DMS153 treated with DMSO at 0.1 percent for 48 hours (cell line): ENCODE data around the gene EPB41L4B.

Experiments
- DNase-seq: peaks from one replicate; lab custom pipeline; 2025; ENCODE audit not compliant: unreplicated experiment; lab: John Stamatoyannopoulos, UW

Gene EPB41L4B

DNA sequence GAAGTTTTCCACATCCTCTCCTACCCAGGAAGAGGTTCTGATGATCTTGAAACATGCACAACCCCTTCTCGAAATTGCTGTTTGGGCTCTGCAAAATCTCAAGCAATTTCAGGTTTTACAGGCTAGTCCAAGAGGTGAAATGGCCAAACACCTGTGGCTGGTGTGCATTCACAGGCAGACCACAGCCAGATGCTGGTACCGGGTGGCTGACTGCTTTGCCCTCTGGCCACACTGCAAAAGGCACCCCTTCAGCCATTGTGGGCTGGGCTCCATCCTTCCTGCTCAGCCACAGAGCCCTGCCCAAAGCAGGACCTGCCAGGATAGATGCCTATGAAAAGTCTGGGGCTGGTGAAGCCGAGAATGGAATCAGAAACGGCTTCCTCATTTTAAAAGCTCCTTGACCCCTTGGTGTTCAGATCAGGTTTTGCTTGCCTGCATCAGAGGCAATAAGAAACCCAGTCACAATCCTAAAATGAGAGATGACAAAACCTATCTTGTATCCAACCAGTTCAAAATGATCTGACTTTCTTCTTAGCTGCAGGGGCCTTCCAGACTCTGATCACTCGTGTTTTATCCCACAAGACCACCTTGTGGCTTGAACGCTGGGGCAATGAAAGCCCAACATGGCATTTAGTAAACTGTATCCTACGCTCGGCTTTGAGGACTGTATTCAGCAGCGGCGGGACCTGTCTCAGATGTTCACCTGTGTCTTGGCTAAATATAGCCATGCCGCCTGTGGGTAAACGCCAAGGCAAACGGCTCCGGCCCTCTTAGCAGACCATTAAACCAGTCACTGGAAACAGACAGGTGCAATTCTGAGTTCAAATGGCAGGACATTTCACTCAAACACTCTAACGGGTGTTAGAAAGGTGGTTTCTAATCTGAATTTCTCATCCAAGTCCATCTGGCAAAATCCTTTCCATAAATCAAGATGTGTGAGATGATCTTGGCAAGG, 49.6 kb downstream of the EPB41L4B start:
- no peak for DNase-seq

- DNase-seq = no peak
Observed at GRCh38 chr9:109270441-109270840, 50.4 kb downstream of the EPB41L4B start.

DNA sequence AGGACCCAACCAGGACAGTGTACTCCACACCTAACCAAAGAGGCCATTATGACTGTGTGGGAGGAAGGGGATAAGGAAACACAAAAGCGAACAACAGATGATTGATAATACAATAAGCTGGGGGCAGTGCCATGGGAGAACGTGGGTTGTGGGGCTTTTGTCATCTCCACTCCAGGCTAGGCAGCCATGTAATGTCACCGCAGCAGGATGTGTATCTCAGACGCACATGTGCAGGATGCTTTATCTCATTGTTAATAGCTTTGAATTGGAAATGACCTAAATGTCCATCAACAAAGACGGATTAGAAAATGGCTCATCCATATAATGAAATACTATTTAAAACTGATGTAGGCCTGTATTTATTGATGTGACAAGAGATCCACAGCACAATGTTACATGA, 51.0 kb downstream of the EPB41L4B start:
- no peak for DNase-seq

GRCh38 chr9:109269081-109269480, 51.8 kb downstream of the EPB41L4B start:
- DNase-seq = no peak

DNA sequence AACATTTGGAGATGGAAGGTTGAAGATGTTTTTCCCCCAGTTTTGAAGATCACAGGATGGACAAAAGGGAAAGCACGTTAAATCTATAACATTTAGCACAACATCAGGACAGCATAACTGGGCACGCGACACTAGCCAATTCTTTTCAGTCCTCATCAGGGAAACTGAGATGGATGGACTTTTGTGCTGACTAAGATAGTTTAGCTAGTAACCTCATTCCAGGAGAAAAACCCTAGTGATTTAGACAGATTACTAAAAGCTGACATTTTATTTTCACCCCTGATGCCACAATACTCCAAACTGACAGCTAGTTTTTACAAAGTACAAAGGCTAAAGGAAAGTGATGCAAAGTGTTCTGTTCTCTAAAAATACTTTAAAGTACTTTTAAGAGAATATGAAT, 53.3 kb downstream of the EPB41L4B start:
- no peak for DNase-seq

DNA sequence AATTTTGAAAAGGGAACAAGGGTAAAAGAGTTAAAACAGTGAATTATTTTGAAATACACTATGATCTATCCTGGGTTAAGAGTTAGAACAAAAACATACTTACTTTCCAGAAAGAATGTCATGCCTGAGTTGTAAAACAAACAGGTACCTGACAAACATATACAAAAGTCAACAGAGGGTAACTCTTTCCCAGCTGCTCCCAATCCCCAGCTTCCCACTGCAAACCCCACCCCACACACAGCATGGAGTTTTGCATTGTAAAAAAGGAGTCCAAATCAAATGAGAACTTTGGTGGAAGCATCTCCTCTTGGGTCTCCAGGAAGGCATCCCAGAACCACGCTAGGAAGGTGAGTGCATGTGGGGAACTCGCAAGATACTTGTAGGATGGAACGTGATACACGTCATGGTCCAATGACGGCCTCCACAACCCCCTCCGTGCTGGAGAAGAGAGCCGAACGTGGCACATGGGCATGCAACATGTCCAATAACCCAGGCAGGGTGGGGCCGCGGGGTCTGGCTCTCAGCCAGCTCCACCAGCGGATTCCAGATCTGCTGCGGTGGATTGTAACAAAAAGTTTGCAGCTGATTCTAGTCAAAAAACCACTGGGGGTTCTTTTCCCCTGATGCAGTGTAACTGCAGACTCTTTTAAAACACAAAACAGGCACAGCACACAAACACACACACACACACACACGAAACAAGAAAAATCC, 55.8 kb downstream of the EPB41L4B start:
- DNase-seq = no peak

DNA sequence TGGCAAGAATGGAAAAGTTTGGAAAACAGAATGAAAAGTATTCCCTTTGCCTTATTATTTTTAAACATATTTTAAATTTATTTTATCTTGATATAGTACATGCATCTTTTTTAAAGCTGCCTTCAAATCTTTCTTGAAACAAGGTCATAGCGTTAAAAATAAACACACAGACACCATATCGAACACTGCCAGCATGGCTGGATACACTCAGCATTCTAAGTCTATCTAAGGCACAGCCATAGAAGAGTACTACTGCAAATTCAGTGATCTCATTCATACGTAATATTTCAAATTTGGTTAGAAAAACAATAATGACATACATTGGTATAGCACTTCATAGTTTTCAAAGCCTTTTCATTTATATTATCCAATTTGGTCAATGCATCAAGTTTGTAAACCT, 57.5 kb downstream of the EPB41L4B start:
- no peak for DNase-seq

DNA sequence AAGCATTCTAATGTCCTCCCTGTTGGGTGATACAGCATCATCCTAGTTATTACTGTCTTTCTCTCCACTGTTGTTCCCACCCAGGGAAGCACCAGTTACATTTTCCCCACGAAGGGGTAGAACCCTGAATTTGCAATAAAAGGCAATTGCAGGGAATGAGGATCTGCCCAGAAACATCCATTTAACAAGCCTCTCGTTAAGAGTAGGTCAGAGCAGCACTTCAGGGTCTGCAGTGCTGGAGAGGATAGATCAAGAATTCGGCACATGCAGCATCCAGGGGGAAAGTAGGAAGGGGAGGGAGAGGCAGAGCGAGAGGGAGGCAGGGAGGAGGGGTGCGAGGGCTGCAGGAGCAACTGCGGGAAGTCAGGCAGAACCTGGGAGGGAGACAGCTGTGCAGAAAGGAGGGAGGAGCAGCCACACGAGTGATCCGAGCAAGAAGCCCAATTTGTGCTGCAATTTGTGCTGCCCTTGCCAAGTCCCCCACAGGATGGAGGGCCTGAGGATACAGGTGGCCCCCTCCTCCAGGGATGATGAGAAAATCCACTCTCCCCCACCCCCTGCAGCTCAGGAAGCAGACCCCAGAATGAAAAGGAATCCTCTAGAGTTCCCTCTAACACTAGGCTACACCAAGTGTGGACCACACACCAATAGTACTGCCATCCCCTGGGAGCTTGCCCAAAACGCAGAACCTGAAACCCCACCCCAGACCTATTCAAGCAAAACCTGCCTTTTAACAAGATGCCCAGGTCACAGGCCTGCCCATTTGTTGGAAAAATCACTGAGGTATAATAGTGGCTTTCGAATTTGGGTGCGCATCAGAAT, 62.2 kb downstream of the EPB41L4B start:
- DNase-seq = no peak

DNA sequence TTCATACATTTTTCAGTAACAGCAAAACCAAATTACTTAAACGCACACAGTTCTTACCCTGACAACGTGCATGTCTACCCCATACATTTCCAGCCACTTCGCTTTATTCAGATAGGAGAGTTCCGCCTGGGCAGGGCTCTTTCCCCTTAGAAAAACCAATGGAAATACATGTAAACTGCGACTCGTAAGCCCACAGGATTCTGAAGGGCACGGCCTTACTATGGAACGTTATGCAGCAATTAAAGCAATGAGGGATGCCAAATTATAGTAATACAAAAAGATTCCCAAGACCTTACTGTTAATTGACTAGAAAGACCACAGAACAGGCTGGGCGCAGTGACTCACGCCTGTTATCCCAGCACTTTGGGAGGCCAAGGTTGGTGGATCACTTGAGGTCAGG, 64.5 kb downstream of the EPB41L4B start:
- no peak for DNase-seq

DNA sequence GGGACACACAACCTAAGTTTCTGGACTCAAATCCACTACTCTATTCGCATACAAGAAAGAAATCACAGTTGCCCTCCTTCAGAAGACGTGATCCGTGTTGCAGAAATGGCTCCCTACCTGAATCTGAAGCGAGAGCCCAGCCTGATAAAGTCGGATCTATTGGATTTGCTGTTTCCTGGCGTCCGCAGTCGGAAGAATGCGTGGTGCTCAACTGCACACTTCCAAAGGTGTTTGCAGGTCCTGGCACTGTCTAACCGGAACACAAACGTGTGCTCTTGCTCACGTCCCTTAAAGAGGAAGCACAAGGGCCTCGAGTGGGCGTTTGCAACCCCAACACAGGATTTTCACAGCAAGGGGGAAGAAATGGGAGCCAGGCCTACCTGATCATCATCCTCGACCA, 65.5 kb downstream of the EPB41L4B start:
- DNase-seq = no peak

DNA sequence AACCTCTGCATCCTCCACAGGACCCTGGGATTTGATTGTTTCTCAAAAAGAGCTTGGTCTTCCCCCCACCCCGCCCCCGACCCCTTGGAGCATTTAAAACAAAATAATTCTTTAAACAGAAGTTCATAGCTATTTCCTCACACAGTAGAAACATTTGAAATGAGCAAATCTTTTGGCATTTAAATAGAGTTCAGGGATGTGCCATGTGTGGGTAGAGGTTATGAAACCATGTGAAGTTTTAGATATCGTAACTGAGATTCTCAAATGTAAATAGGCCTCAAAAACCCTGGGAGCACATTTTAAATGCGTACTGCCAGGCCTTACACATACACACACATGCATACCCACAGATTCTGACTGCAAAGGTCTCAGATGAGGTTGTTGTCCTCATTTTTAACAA, 66.5 kb downstream of the EPB41L4B start:
- DNase-seq = no peak

- DNase-seq = no peak
Observed at GRCh38 chr9:109253637-109254284, 67.1 kb downstream of the EPB41L4B start.

DNA sequence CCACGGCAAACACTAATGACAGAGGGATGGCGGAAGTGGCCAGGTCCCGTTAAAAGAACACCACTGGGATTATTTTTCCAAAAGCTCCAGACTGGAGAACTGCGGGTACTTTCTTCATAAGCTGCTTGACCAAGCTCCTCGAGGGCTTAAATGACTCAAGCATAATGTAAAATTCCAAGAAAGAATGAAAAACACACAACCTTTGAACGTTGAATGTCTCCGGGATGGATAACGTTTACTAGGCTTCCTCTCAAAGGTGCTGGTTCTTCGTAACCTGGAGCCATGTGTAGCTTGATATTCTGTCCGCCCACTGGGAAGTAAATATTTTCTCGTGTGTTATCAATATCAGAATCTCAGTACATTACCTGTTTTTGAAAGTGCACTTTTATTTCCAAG, 67.6 kb downstream of the EPB41L4B start:
- DNase-seq = no peak

DNA sequence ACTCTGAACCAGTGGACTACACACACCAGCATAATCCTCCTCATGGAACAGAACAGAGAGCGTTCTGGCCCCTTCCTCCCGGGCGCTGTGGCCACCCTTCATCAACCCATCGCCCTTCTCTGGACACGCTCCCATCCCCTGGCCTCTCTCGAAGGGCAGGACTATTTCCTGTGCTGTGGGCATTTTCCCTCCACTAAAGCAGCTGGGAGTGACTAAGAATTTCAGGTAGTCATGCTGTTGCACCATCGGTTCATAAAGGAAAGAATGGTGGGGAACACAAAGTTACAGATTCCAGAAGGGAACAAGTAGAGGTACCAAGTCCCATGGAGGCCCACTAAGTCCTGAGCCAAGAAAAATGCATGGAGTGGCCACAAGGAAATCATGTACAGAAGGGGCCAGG, 68.6 kb downstream of the EPB41L4B start:
- DNase-seq = no peak

DNA sequence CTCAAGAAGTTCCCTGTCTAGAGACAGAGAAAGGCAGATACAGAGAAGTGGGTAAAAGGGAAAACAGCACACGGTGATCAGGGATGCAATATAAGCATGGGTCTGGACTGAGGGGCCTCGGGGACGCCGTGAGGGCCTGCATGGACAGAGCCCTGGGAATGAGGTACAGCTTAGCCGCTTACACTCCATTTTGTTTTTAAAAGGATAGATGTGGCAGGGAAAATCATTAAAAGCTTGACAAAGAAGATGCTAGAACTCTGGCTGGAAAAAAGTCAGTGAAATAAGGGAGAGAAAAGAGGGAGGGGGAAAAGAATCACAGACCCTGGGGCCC, 69.1 kb downstream of the EPB41L4B start:
- no peak for DNase-seq

DNA sequence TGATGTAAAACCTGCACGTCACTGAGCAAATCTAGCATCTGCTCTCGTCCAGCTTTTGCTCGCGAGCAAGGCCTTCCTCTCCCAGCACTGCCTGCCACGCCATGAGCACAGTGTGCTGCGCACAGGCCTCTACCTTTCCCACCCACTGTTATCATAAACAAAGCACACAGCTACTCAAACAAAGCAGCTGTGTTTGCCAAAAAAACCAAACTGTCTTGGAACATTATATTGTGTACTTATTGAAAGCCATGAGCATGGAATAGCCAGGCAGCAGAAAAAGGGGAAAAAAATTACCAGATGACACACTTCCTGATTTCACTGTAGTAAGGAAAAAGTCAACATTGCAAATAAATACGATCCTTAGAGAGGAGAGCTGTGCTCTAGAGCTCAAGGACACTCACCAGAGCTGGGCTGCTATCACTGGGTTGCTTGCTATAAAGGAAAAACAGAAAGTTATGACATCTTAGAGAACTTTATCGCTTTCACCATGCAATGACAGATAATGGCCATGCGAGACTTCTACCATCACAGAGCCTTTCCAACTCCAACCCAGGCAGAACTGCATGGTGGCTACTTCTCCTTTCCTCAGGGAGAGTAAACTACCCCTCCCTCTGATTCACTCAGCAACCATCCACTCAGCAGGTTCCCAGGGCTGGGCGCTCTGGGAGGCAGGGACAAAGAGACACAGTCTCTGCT, 69.6 kb downstream of the EPB41L4B start:
- peak; percentile 92 for DNase-seq

DNA sequence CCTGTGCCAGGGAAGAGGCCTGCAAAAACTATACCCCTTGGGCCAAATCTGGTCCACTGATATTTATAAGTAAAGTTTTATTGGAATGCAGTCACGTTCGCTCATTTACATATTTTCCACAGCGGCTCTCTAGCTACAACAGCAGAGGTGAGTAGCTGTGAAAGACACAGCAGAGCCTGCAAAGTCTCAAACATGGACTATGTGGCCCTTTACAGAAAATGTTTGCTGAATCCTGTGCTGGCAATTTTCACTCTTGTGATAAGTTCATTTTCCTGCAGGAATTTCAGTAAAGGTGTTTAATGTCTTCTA, 70.1 kb downstream of the EPB41L4B start:
- DNase-seq = no peak

DNA sequence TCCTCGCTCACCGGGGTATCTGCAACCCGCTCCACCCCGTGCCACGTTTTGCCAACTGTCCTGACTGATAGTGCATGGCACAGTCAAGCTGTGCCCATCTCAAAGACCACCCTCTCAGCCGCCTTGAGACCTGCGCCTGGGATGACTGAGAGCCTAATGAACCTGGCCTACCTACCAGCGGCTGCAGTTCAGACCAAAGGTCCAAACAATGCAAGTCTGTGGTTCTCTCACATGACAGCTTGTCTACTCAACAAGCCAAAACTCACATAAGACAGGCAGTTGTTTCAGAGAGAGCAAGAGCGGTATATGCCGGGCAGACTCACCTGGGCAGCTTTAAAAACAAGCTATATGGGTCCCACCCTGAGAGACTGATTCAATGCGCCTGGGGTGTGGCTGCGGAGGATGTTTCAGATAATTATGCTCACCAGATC, 70.5 kb downstream of the EPB41L4B start:
- DNase-seq = no peak

DNA sequence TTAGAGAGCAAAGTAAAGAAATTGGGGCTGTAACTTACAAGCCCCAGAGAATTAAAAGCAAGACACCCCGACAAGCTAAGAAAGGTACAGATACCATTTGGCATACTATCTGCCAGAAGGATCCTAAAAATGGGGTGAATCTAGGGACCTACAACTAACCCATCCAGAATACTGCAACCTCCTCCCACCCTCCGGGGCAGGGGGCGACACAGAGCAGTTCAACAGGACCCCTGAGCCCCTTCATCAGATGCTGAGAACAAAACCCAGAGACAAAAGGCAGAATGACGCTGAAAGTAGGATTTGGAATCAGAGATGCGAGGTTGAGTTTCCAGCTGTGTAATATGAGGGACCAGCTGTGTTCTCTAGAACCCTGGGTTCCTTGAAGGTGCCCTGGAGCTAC, 71.2 kb downstream of the EPB41L4B start:
- DNase-seq = no peak

GRCh38 chr9:109248133-109248581, 72.7 kb downstream of the EPB41L4B start:
- DNase-seq = no peak

GRCh38 chr9:109247228-109247627, 73.6 kb downstream of the EPB41L4B start:
- DNase-seq = no peak
